Neural cell (in vitro differentiated cells): ENCODE measurements around the gene FYN. TPM values are rescaled to one million over a fixed set of nuclear protein-coding genes. Genes with fewer than 3 reads are reported as not detected.

Source experiments
- H2AFZ ChIP-seq: fragments of 200-600, 300-800 bp; sonication (generic), shearing (Covaris generic); 2 replicates; pipeline ENCODE4 v1.6.0; 2014; ENCODE audit warnings: low read depth, mild to moderate bottlenecking, antibody characterized with exemption, low read length, moderate library complexity
- H3F3A ChIP-seq: fragments of 200-600 bp; shearing (Covaris generic); 2 replicates; pipeline ENCODE4 v1.6.1; 2016; ENCODE audit warnings: mild to moderate bottlenecking, moderate library complexity, mixed read lengths, antibody characterized with exemption, low read length; ENCODE audit not compliant: insufficient read depth, poor library complexity, severe bottlenecking
- H3K27ac ChIP-seq: fragments of 200-600, 300-800 bp; sonication (generic), shearing (Covaris generic); 2 replicates; pipeline ENCODE4 v1.5.1; 2014; ENCODE audit warnings: mild to moderate bottlenecking, low read length, moderate library complexity
- H3K27me3 ChIP-seq: fragments of 300-800, 200-600 bp; sonication (generic), shearing (Covaris generic); 2 replicates; pipeline ENCODE4 v1.6.0; 2014; ENCODE audit warnings: mild to moderate bottlenecking, low read depth, low read length, moderate library complexity; ENCODE audit not compliant: insufficient read depth
- H3K36me3 ChIP-seq: fragments of 300-800, 200-600 bp; sonication (generic), shearing (Covaris generic); 2 replicates; pipeline ENCODE4 v1.5.1; 2014; ENCODE audit warnings: mild to moderate bottlenecking, antibody characterized with exemption, low read length, moderate library complexity; ENCODE audit not compliant: insufficient read depth
- H3K4me2 ChIP-seq: fragments of 300-800, 200-600 bp; sonication (generic), shearing (Covaris generic); 2 replicates; pipeline ENCODE4 v1.6.0; 2014; ENCODE audit warnings: mild to moderate bottlenecking, low read length
- H3K4me3 ChIP-seq: fragments of 300-800, 200-600 bp; sonication (generic), shearing (Covaris generic); 2 replicates; pipeline ENCODE4 v1.5.1; 2014; ENCODE audit warnings: mild to moderate bottlenecking, low read length, moderate library complexity
- H3K79me2 ChIP-seq: fragments of 200-600 bp; shearing (Covaris generic); replicated peaks from 2 replicates; pipeline ENCODE4 v1.6.0; 2014; ENCODE audit warnings: mild to moderate bottlenecking, low read length, moderate library complexity; ENCODE audit not compliant: insufficient read depth
- H3K9ac ChIP-seq: fragments of 300-800, 200-600 bp; sonication (generic), shearing (Covaris generic); 2 replicates; pipeline ENCODE4 v1.6.1; 2016; ENCODE audit warnings: mild to moderate bottlenecking, low read length, mixed read lengths
- H3K9me2 ChIP-seq: fragments of 200-600 bp; shearing (Covaris generic); 2 replicates; pipeline ENCODE4 v1.6.1; 2016; ENCODE audit warnings: mild to moderate bottlenecking, low read length, mixed read lengths; ENCODE audit not compliant: insufficient read depth
- H3K9me3 ChIP-seq: fragments of 200-600, 300-800 bp; sonication (generic), shearing (Covaris generic); 2 replicates; pipeline ENCODE4 v1.6.1; 2016; ENCODE audit warnings: mild to moderate bottlenecking, mixed run types, low read length, moderate library complexity, mixed read lengths
- H4K20me1 ChIP-seq: fragments of 200-600 bp; shearing (Covaris generic); 2 replicates; pipeline ENCODE4 v1.6.1; 2016; ENCODE audit warnings: mild to moderate bottlenecking, mixed run types; ENCODE audit not compliant: insufficient read depth
- CTCF ChIP-seq: fragments of 450-650 bp; IDR thresholded peaks from 2 replicates; pipeline ENCODE4 v1.5.1; 2014; ENCODE audit warnings: antibody characterized with exemption, mild to moderate bottlenecking, moderate library complexity; ENCODE audit not compliant: poor library complexity, severe bottlenecking
- EP300 ChIP-seq: fragments of 450-650 bp; conservative IDR thresholded peaks from 2 replicates; pipeline ENCODE4 v1.6.1; 2014; ENCODE audit warnings: antibody characterized with exemption, mild to moderate bottlenecking, moderate library complexity; ENCODE audit not compliant: poor library complexity, severe bottlenecking
- EZH2 ChIP-seq: fragments of 200-600, 300-800 bp; shearing (Covaris generic), sonication (generic); IDR thresholded peaks from 2 replicates; pipeline ENCODE4 v1.6.1; 2014; ENCODE audit warnings: antibody characterized with exemption, low read length, borderline replicate concordance, mild to moderate bottlenecking; ENCODE audit not compliant: insufficient read depth, poor library complexity, severe bottlenecking
- MXI1 ChIP-seq: fragments of 450-650 bp; conservative IDR thresholded peaks from 2 replicates; pipeline ENCODE4 v1.6.1; 2014; ENCODE audit warnings: antibody characterized with exemption, mild to moderate bottlenecking; ENCODE audit not compliant: poor library complexity, severe bottlenecking
- POLR2AphosphoS5 ChIP-seq: IDR thresholded peaks from 2 replicates; pipeline ENCODE4 v1.6.1; 2012
- RAD21 ChIP-seq: fragments of 450-650 bp; conservative IDR thresholded peaks from 2 replicates; pipeline ENCODE4 v1.6.1; 2014; ENCODE audit warnings: antibody characterized with exemption, mild to moderate bottlenecking, moderate library complexity
- REST ChIP-seq: IDR thresholded peaks from 2 replicates; pipeline ENCODE4 v1.6.1; 2012; ENCODE audit warnings: borderline replicate concordance
- SMC3 ChIP-seq: fragments of 450-650 bp; conservative IDR thresholded peaks from 2 replicates; pipeline ENCODE4 v1.6.1; 2014; ENCODE audit warnings: antibody characterized with exemption, mild to moderate bottlenecking, moderate library complexity; ENCODE audit not compliant: poor library complexity
- TAF1 ChIP-seq: IDR thresholded peaks from 2 replicates; pipeline ENCODE4 v1.6.1; 2012; ENCODE audit warnings: low read depth
- polyA plus RNA-seq: library from polyadenylated mRNA; depleted of rRNA; stranded (reverse); fragments of >200 nt; gene quantifications from 2 replicates; pipeline ENCODE4 v1.2.3, GENCODE V29; 2014

Gene FYN
- polyA plus RNA-seq, 1 donor from 2014 or later = 277 TPM

- H3K9ac ChIP-seq = no peak overlapping the region
- TF ChIP-seq MXI1 (no peak), EZH2 (no peak)
- no peaks in the 10 kb centered on the region for H3F3A ChIP-seq
- no peak overlapping the region for H3K27ac ChIP-seq
- no peaks in the 10 kb centered on the region for H4K20me1 ChIP-seq
- H3K27me3 ChIP-seq = no peaks in the 10 kb centered on the region
- H3K9me2 ChIP-seq = no peaks in the 10 kb centered on the region
- H2AFZ ChIP-seq = no peak overlapping the region
- no peak overlapping the region for H3K4me2 ChIP-seq
- no peaks in the 10 kb centered on the region for H3K9me3 ChIP-seq
- no peak overlapping the region for H3K4me3 ChIP-seq
- peaks cover 12% of the 10 kb centered on the region for H3K79me2 ChIP-seq
- H3K36me3 ChIP-seq = peaks cover 21% of the 10 kb centered on the region
Observed at GRCh38 chr6:111709201-111709600, 164.1 kb downstream of the FYN start.

- no peak overlapping the region for H3K4me2 ChIP-seq
- TF ChIP-seq EP300 (no peak), REST (no peak), POLR2AphosphoS5 (no peak)
- peaks cover 12% of the 10 kb centered on the region for H3K79me2 ChIP-seq
- H3K9me3 ChIP-seq = no peaks in the 10 kb centered on the region
- H4K20me1 ChIP-seq = no peaks in the 10 kb centered on the region
- H3K9me2 ChIP-seq = no peaks in the 10 kb centered on the region
- H3F3A ChIP-seq = no peaks in the 10 kb centered on the region
- H2AFZ ChIP-seq = no peak overlapping the region
- peaks cover 27% of the 10 kb centered on the region for H3K36me3 ChIP-seq
- H3K27ac ChIP-seq = no peak overlapping the region
- no peak overlapping the region for H3K4me3 ChIP-seq
- no peak overlapping the region for H3K9ac ChIP-seq
- no peaks in the 10 kb centered on the region for H3K27me3 ChIP-seq
Observed at GRCh38 chr6:111707773-111708172, 165.5 kb downstream of the FYN start.

DNA sequence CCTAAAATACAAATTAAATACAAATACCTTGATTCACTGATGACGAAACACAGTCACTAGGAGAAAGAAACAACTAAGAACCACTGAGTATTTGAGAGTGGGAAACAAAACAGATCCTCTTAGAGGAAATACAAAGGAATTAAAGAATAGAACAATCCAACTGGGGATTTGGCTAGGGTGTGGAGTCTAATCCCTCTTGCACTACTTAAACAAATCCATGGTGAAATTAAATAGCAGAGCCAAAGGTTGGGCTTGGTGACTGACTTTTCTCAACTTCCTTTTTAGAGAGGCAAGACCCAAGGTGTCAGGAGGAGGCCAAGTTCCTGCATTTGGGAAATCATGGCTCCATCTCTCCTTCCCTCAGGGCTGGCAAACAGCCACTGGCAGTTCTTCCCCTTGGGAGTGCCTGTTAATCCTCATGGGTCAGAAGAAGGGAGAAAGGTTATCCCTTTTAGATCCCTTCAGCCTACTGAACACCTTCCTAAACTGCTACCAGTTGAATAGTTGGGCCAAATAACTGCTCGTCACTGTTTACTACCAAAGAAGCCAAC is 166.3 kb downstream of the FYN start:
- H3K36me3 ChIP-seq = peaks cover 22% of the 10 kb centered on the region
- no peaks in the 10 kb centered on the region for H4K20me1 ChIP-seq
- no peak overlapping the region for H3K4me3 ChIP-seq
- no peak overlapping the region for H3K9ac ChIP-seq
- TF ChIP-seq EZH2 (no peak), CTCF (no peak), REST (no peak), EP300 (no peak), TAF1 (no peak), MXI1 (no peak), RAD21 (no peak), POLR2AphosphoS5 (no peak), SMC3 (no peak)
- H3K9me3 ChIP-seq = no peaks in the 10 kb centered on the region
- no peak overlapping the region for H2AFZ ChIP-seq
- H3K27me3 ChIP-seq = no peaks in the 10 kb centered on the region
- H3F3A ChIP-seq = no peaks in the 10 kb centered on the region
- no peak overlapping the region for H3K4me2 ChIP-seq
- no peaks in the 10 kb centered on the region for H3K9me2 ChIP-seq
- H3K79me2 ChIP-seq = peaks cover 12% of the 10 kb centered on the region
- no peak overlapping the region for H3K27ac ChIP-seq
